SK-N-SH treated with all-trans-retinoic acid at 6 μM for 48 hours (cell line): ENCODE measurements around the gene CDH4.

Experiments used
- ARNTL ChIP-seq: fragments of 450-650 bp; formaldehyde crosslinking; IDR thresholded peaks from 2 replicates; pipeline ENCODE4 v1.5.0; 2020; ENCODE audit warnings: low read depth, mild to moderate bottlenecking, moderate library complexity, borderline replicate concordance
- CSDC2 ChIP-seq: fragments of 250-450 bp; sonication (Bioruptor Pico); IDR thresholded peaks from 2 replicates; pipeline ENCODE4 v1.5.0; 2020; ENCODE audit warnings: mild to moderate bottlenecking, moderate library complexity
- CSRNP3 ChIP-seq: fragments of 250-450 bp; sonication (Bioruptor Pico); IDR thresholded peaks from 2 replicates; pipeline ENCODE4 v1.5.1; 2021; ENCODE audit warnings: mild to moderate bottlenecking, moderate library complexity
- PATZ1 ChIP-seq: fragments of 250-450 bp; sonication (Bioruptor Pico); IDR thresholded peaks from 2 replicates; pipeline ENCODE4 v1.8.0; 2020; ENCODE audit warnings: mild to moderate bottlenecking, moderate library complexity, borderline replicate concordance
- RARB ChIP-seq: fragments of 250-450 bp; sonication (Bioruptor Pico); IDR thresholded peaks from 2 replicates; pipeline ENCODE4 v1.8.0; 2021; ENCODE audit warnings: mild to moderate bottlenecking, moderate library complexity
- ZNF70 ChIP-seq: fragments of 450-650 bp; formaldehyde crosslinking; IDR thresholded peaks from 2 replicates; pipeline ENCODE4 v1.5.0; 2020; ENCODE audit warnings: mild to moderate bottlenecking, moderate library complexity

GRCh38 chr20:61537239-61538182, 285.4 kb downstream of the CDH4 start:
- TF ChIP-seq CSDC2 (CRISPR knock-in tag) (no peak), PATZ1 (CRISPR knock-in tag) (no peak), ARNTL (no peak), ZNF70 (CRISPR knock-in tag) (no peak), RARB (CRISPR knock-in tag) (no peak), CSRNP3 (CRISPR knock-in tag) (no peak)
